ENCODE measurements around the gene FTL.

The FTL gene

DNA sequence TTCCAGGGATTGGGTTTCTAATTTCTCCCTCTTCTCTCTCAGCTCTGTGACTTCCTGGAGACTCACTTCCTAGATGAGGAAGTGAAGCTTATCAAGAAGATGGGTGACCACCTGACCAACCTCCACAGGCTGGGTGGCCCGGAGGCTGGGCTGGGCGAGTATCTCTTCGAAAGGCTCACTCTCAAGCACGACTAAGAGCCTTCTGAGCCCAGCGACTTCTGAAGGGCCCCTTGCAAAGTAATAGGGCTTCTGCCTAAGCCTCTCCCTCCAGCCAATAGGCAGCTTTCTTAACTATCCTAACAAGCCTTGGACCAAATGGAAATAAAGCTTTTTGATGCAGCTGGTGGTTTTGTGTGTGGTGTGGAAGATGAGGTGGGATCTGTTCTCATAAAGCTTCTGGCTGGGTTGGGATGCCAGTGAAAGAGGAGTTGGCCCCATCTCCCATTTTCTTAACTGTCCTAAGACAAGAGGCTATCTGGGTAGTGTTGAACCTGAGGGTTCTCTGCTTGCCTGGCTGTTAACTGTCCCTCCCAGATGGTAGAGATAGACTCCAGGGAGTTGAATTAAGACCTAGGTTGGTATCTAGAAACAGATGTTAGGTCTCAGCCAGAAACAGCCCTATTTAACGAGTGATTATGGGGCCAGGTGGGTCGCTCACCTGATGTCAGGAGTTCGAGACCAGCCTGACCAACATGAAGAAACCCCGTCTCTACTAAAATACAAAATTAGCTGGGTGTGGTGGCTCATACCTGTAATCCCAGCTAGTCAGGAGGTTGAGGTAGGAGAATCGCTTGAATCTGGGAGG is 1.6 kb downstream of the FTL start:
- no peak for DNase-seq (ENCODE audit: low read depth)

DNA sequence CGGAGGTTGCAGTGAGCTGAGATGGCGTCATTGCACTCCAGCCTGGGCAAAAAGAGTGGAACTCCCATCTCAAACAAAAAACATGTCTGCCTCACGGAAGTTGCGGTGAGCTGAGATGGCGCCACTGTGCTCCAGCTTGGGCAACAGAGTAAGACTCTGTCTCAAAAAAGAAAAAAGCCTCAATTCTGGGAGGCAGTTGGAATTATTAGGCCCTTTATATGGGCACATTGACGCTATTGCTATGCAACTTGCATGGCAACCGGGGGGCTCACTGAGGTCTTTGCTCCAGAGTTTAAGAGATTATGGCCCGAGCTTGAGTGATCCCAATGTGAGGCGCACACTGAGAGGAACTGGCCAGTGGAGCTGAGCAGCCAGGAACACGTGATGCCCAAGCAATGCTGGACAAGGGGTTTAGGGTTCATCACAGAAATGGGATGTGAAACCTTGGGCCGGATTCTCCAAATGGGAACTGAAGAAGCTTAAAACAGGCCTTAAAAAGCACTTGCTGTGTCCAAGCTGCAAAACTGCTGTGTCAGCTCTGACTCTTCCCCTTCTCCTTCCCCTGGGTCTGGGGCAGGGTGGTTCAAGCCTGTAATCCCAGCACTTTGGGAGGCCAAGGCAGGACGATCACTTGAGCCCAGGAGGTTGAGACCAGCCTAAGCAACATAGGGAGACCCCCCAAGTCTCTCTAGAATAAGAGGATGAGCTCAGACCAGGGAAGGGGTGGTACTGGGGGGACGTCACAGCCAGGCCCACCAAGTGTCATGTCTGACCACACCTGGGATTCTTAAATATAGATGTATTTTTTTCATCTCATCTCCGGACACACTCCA is 2.5 kb downstream of the FTL start:
- DNase-seq (ENCODE audit: low read depth) = no peak

DNA sequence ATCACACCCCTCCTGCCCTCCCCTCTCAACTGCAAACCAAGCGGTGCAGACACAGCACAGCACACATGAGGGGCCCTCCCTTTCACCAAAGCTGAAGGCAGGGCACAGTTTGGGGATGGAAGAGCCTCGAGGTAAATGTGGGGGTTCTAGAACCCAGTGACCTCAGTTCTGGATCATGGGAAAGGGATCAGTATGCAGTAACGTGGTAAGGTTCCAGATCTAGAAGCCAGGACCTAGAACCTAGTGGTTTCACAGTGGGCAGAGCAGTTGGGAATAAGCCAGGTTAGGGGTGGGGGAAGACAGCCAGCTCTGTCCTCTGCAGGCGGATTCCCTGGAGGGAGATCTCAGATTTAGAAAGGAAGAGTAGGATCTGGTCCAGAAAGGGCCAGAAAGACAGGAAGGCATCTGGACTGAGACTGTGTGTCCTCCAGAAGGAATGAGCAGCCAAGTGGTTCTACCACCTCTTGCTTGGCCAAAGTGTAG is 3.1 kb downstream of the FTL start:
- no peak for DNase-seq (ENCODE audit: low read depth)

DNA sequence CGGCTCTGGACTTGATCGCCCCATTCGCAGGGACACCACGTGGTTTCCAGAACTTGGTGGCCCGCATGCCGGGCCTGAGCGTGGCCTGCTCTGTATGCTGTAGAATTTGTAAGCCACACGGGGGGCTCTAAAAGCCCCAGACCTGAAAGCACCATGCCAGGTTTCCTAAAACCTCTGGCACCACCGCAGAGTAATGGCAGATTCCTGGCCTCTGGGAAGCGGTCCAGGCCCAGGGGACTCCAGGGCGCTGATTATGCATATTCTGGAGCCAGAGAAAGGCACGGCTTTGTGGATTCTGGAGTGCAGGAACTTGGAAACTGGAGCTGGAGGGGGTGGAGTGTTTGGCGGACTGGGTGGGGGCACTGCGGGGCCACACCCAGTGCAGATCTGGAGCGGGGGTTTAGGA is 3.7 kb downstream of the FTL start:
- DNase-seq (ENCODE audit: low read depth) = no peak

DNA sequence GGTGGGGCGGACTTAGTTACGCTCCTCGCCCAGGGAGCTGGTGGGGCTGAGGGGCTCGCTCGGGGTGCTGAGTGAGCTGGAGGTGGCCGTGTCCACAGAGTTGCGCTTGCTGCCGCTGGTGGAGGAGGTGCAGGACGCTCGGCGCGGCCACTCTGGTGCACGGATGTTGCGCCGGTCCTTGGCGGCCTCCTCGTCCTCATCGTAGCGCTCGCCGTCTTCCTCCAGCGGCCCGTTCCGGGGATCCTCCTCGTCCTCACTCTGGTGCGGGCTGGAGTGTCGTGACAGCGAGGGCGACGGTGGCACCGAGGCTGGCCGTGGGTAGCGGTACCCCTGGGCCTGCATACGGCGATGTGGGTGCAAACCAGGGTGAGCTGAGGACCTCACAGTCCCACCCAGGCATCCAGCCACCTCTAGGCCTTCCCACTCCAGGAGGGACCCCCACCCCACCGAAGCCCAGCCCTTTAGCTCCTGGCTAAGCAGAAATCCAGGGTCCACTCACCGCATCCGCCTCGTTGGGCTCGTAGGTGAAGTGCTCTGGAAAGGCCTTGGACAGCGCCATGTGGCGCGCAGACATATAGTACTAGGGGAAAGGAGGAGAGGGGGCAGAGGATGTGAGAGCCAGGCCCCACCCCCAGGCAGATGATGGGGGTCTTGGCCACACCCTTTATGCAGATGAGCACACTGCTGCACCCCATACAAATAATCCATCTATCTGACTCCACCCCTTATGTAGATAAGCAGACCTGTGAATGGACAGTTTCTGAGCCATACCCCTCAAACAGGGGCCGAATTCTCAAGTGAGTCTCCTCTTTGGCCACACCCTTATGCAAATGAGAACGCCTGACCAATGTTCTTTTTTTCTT is 4.4 kb downstream of the FTL start:
- DNase-seq (ENCODE audit: low read depth) = no peak

DNA sequence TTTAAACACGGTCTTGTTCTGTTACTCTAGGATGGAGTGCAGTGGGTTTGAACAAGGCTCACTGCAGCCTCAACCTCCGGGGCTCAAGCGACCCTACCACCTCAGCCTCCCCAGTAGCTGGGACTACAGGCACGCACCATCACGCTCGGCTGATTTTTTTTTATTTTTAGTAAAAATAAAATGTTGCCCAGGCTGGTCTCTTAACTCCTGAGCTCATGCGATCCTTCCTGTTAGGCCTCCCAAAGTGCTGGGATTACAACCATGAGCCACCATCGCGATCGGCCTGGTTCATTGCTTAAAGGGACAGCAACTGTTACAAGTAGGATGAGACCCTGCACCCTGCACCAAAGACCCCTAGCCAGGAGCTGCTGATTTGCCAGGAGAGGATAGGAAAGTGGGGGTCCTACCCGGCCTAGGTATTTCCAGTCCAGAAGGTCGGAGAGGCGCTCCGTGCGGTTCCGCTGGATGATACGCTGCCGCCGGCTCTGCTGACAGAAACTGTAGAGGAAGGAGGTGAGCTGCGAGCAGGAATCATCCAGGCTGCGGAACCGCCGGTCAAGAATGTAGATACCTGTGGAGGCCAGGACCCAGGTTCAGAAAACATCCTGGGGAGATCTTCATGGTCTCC is 5.1 kb downstream of the FTL start:
- no peak for DNase-seq (ENCODE audit: low read depth)

DNA sequence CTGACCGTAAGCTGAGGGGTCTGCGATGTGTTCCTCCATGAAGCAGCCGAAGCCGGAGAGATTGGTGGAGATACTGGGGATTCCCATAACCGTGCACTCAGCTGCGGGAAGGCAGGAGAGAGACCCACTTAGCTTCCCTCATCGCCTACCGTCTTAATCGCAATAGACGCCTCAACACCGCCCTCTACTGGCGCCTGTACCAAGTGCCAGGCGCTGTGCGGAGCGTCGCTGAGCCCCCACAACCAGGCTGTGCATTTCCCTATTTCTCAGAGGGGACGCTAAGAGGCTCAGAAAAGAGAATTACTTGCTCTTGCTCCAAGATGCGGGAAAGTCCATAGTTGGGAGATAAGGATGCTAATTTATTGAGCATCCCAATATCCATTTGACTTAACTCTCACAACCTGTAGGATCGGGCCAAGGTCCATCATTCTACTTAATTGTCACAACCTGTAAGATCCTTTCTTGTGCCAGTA is 5.8 kb downstream of the FTL start:
- DNase-seq (ENCODE audit: low read depth) = peak; percentile 72

DNA sequence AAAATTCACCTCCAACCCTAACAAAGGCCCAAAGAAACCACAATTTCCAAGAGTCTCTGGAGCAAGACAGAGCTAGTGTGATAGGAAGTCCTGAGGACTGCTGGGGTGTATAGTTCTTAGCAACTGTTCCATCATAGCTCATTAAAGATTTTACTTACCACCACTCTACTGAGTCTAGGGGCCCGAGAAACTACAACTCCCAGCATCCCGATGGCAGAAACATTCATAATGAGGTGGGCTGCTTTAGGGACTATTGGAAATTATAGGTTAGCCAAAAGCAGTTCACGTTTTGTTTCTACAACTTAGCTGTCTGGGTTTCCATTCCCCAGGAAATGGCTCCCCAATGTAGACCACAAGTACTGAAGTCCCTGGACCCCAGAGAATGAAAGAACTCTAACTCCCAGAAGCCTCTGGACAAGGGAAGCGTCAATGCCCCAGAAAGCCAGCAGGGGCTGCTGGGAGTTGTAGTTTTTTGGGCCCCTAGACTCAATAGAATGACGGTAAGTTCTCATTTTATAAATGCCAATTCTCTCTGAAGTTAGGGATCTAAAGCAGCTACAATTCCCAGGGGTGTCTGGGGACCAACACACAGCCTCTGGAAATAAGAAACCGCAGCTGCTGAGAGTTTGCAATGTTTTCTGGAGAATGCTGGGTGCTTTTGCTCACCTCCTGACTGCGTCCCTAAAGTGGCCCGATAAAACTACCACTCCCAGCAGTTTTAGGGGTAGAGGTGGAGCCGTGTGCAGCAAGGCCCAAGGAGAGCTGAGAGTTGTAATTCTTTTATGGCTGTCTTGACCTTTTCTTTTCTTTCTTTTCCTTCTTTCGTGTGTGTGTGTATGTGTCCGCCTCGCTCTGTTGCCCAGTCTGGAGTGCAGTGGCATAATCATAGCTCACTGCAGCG is 11.1 kb downstream of the FTL start:
- no peak for DNase-seq (ENCODE audit: low read depth)

DNA sequence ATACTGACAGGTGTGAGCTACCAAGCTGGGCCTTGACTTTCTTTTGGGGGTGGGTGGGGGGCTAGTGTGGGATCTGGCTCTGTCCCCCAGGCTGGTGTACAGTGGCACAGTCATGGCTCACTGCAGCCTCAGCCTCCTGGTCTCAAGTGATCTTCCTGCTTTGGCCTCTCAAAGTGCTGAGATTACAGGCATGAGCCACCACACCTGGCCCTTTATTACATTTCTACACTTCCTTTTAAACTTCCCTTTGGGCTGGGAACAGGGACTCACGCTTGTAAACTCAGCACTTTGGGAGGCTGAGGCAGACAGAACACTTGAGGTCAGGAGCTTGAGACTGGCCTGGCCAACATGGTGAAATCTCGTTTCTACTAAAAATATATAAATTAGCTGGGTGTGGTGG is 12.0 kb downstream of the FTL start:
- DNase-seq (ENCODE audit: low read depth) = no peak

DNA sequence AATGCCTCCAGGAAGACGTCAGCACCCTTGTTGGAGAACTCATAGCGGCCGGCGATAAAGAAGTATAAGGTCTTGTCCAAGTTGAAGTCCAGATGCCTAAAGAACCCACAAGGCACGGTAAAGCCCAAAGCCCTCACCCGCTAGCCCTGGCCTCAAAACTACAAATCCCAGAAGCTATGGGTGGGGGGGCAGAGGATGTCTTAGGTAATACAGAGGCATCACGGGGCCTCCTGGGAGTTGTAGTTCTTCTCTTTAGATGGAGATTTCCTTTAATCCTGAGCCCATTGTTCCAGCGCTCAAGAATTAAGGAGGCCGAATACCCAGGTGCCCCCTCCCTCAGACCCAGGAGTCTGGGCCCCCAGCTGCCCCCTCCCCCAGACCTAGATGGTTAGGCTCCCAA is 17.2 kb downstream of the FTL start:
- DNase-seq (ENCODE audit: low read depth) = no peak

DNA sequence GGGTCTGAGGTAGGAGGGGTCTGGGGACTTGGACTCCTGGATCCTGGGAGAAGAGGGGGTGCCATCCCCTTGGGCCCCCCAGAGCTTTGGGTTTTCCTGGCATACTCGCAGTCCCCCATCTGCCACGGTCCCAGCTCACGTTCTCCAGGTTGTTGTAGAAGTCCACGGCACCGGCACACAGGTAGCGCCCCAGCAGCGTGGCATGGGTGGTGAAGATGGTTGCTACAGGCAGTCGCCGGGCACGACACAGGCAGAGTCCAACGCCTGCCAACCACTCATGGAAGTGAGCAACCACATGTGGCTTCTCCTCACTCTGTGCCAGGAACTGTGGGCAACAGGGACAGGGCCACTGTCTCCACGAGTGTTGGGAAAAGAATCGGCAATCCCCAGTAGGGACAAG is 20.6 kb downstream of the FTL start:
- DNase-seq (ENCODE audit: low read depth) = no peak

DNA sequence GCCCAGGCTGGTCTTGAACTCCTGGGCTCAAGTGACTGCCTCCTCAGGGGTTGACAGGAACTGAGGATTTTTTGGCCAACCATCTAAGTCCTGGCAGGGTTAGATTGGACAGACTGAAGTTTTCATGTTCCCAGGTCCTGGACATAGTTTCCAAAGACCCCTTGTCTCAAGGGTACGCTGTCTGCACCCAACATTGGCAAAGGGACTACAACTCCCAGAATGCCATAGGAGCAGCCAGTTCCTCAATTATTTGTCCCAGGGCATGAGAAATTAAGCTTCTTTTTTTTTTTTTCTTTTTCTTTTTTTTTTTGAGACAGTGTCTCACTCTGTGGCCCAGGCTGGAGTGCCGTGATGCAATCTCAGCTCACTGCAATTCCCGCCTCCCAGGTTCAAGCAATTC is 21.1 kb downstream of the FTL start:
- no peak for DNase-seq (ENCODE audit: low read depth)

DNA sequence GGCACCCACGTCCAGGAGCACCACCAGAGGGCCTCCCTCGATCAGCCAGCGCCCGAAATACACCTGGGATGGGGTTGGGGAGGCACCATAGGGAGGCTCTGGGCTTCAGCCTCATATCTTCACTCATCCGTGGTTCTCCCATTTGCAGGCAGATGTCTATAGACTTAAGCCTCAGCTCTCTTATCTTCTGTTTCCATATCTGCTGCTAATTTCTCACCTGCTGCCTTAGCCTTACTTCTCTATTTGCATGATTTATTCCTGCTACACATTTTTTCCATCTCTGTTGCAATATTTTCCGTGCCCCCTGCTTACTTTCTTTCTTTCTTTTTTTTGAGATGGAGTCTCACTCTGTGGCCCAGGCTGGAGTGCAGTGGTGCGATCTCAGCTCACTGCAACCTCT is 22.2 kb downstream of the FTL start:
- no peak for DNase-seq (ENCODE audit: low read depth)

DNA sequence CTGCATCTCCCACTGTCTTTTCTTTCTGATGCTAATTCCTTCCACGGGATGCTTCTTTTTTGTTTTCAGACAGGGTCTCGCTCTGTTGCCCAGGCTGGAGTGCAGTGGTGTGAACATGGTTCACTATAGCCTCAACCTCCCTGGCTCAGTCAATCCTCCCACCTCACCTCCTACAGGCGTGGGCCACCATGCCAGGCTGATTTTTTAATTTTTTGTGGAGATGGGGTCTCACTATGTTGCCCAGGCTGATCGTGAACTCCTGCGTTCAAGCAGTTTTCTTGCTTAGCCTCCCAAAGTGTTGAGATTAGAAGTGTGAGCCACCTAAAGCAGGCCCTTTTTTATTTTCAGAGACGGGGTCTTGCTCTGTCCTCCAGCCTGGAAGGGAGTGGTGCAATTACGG is 23.2 kb downstream of the FTL start:
- no peak for DNase-seq (ENCODE audit: low read depth)

DNA sequence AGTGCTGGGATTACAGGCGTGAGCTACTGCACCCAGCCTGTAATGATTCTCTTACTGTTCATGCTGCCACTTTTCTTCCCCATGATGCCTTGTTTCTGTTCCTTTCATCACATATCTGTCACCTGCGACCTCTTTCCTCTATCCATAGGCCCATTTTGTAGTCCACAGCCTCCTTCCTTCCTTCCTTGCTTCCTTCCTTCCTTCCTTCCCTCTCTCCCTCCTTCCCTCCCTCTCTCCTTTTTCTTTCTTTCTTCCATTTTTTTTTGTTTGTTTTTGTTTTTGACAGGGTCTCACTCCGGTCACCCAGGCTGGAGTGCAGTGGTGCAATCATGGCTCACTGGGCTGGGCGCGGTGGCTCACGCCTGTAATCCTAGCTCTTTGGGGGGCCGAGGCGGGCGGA is 23.8 kb downstream of the FTL start:
- DNase-seq (ENCODE audit: low read depth) = no peak

DNA sequence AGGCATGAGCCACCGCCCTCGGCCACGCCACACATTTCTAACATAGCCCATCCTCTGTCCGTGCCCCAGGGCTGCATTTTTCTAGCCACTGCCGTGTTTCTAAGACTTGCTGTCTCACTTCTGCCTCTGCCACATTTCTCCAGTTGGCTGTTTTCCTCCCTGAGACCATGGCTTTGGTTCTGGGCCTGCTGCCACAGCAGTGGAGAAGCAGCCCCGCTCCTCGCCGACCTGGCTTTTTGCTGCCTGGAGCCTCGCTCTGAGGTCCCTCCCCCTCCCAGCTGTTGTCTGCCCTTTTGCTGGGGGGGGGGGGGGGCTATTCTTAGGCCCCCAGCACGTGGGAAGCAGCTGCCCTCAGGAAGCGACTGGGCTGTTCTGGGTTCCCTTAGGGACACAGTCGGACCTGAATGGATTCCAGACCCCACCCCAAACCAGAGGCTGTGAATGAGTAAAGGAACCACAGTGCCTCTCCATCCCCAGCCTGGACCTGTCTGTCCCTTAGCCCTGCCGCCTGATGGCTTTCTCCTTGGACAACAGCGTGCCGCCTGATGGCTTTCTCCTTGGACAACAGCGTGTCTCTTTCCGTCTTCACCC is 24.7 kb downstream of the FTL start:
- no peak for DNase-seq (ENCODE audit: low read depth)

DNA sequence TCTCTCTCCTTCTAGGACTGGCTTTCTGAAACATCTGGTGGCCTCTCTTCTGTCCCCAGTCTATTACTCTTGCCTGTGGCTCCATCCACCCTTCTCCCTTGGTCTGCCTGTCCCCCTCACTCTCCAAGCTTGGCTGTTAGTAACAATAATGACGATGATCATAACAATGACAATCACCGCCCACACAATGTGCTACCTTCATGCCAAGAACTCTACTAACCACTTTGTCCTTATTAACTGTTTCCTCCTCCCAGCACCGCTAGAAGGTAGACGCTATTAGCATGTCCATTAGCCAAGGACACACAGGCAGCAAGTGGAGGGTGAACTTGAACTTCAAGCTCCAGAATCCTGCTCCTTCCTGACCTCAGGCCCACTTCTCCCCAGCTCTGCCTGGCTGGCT is 25.3 kb downstream of the FTL start:
- no peak for DNase-seq (ENCODE audit: low read depth)

DNA sequence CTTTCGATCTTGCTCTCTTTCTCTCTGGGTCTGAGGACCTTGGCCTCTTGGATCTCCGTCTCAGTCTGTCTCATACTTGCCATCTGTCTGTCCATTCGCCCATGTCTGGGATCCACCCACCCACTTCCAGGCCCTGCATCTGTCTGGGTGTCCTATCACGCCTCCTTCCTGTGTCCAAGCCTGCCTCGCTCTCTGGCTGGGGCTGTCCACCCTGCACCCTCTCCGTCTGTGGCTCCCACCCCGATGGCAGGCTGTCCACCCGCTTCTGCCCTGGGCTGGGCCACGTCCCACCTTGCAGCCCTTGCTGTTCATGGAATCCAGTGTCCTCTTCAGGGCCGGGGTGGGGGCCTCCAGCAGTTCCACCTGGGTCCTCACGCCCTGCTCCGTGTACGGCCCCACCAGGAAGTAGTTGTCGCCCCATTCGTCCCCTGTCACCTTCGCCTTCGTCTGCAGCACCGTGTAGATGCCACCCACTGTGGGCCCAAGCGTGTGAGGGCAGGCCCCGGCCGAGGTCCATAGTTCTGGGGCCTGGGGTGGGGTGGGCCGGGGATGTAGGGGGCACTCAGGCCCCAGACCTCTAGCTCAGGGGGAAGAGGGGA is 26.0 kb downstream of the FTL start:
- no peak for DNase-seq (ENCODE audit: low read depth)

DNA sequence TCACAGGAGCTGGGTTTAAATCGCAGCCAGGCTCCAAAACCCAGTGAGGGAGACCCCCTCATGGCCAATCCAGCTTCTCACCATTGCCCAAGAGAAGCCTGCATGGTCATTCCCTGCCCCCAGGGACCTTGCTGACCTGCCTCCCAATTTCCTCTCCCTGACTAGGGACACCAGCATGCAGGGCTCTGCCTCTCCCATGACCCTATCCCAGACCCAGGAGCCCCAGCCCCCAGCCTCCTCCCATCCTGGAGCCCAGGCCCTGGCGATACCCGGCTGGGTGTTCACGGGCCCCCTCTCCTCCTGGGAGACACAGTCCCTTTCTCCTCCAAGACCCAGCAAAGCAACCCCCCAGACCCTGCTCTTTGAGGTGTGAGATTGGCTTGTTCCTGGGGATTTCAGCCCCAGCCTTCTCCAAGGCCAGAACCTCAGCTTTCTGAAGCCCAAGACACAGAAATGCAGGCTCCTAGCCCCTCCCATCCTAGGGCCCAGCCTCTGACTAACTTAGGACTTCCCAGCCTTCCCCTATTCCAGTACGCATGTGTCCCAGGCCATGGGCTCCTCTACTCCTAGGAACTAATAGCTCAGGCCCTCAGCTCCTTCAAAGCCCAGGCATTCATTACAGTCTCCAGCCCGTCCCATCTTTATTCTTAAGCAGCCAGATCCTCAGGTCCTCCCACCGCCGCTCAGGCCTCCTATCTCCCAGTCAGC is 26.9 kb downstream of the FTL start:
- DNase-seq (ENCODE audit: low read depth) = no peak
